ENCODE measurements around the gene RNF157.
"Not testable (repeated sequence)": the region's sequence is repeated elsewhere in the genome, so short reads cannot be mapped to it uniquely, and the experiment has no call there.

DNA sequence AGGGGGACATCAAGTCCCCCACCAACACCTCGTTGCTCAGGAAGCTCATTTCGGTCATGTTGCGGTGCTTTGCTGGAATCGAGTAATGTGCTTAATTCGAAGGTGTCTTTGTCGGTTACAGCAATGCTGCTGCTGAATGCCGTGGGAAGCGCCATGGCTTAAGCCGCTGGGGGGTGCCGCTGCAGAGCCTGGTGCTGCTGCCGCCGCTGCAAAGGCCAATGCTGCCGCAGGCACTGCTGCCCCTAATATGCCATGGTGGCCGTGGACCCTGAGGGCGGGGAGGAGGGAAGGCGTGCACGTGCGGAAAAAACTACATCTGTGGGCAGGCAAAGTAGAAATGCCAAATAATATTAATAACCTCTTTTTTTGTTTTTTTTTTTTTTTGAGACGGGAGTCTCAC, 13.5 kb downstream of the RNF157 start:
- not testable (repeated sequence) for TF ChIP-seq CTCF (IDR thresholded peaks at IDR 0.05); ATF6 (CRISPR knock-in tag; IDR thresholded peaks at IDR 0.05); GABPB1 (CRISPR knock-in tag; IDR thresholded peaks at IDR 0.05); RORB (CRISPR knock-in tag; IDR thresholded peaks at IDR 0.05)
- TF ChIP-seq, protein P1, sequence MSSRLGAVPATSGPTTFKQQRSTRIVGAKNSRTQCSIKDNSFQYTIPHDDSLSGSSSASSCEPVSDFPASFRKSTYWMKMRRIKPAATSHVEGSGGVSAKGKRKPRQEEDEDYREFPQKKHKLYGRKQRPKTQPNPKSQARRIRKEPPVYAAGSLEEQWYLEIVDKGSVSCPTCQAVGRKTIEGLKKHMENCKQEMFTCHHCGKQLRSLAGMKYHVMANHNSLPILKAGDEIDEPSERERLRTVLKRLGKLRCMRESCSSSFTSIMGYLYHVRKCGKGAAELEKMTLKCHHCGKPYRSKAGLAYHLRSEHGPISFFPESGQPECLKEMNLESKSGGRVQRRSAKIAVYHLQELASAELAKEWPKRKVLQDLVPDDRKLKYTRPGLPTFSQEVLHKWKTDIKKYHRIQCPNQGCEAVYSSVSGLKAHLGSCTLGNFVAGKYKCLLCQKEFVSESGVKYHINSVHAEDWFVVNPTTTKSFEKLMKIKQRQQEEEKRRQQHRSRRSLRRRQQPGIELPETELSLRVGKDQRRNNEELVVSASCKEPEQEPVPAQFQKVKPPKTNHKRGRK (CRISPR knock-in tag; IDR thresholded peaks at IDR 0.05; ENCODE audit: borderline replicate concordance) = not testable (repeated sequence)
